UCSD-AML1 (cell line): Measurements from ENCODE around the gene RPRD1A.
"Not testable (repeated sequence)": the region's sequence is repeated elsewhere in the genome, so short reads cannot be mapped to it uniquely, and the experiment has no call there.

Experiments
- DNase-seq: peaks from one replicate; lab custom pipeline; 2025; ENCODE audit not compliant: unreplicated experiment; lab: John Stamatoyannopoulos, UW

The RPRD1A gene

DNA sequence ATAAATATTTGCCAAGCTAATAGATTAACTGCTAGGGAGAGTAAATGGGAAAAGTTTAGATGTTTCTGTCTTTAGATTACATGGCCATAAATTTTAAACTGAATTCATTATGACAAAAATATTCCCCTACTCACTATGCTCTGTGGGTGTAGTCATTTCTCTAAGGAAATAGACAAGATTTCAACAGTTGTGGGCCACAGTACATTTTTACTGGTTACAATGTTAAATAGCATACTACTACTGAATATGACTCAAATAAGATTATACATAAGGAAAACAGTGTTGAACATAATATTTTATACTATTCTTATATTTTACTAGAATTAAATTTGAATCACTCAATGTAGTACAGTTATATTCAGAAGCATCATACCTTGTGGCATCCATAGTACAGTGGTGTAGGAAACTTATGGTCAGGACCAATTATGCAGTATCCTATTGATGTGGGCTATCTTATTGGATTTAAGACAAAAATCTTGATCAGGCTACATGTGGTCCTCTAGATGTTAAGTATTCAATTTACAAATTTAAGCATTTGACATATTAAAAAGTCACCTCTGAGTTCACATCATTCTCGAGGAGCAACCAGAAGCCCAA is 33.0 kb downstream of the RPRD1A start:
- no peak for DNase-seq

DNA sequence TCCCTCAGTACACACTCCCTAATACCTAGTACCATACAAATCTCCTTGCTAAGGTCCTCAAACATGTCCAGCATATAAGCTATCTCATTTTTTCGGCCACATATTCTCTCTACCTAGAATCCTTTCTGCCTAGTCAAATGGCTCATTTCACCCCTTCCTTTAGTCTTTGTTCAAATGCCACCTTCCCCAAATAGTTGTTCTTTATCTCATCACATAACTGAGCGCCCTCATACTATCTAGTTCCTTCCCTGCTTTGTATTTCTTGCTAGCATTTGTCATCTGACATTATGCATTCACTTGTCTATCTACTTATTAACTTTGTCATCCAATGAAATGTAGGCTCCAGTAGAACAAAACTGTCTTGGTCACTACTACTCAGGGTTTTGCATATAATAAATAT is 35.5 kb downstream of the RPRD1A start:
- no peak for DNase-seq

DNA sequence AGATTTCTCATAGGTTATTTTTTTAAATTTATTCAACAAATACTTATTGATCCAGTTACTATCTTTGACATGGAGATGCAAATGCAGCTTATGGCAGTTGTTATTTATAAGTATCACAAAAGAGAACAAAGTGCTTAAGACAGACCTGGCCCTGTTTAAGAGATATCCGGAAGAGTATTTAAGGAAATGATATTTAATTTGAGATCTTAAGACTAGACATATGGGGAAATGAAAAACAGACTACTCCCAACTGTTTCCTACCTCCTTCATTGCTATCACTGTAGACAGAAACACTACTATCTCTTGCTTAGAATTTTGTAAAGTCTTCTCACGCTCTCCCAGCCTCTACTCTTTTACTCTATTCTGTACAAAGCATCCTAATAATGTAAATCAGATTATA is 36.0 kb downstream of the RPRD1A start:
- no peak for DNase-seq

DNA sequence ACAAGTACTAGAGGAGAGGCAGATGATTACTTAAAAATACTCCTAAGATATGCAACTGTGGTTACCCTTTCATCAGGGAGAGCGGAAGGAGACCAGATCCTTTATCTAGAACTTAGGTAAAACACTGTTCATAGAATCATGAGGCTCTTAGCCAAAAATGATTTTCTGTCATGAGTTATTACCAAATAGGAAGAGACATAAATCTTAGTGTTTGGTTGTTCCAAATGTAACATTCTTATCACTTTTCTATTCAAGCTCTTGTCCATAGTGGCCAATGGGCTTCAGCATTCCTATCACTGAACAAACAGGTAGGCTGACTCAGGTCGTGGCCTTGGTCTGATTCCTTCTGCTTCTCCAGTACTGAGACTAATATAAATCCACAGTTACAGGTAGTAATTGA is 38.5 kb downstream of the RPRD1A start:
- no peak for DNase-seq

DNA sequence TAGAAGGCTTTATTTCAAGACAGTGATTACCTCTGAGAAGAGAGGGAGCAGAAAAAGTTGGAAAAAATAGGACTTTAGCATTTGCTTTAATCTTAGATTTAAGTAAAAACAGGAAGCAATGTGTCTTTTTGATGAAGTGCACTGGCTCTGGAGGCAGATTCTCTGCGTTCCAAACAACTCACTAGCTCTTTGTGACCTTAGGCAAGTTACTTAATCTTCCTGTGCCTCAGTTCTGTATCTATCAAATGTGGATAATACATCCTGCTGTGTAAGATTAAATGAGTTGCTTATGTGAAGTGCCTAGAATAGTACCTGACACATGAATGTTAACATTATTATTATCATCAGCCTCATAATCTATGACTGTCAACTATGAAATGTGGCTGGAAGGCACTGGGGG is 42.3 kb downstream of the RPRD1A start:
- no peak for DNase-seq

DNA sequence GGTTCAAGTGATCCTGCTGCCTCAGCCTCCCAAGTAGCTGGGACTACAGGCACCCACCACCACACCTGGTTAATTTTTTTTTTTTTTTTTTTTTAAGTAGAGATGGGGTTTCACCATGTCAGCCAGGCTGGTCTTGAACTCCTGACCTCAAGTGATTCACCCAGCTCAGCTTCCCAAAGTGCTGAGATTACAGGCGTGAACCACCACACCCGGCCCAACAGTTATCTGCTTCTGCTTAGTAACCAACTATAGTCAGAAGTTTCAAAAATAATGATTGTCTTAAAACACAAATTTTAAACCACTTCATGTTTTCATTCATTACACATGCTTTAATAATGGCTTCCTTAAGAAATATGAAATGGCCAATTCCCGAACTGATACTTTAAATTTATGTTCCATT is 43.1 kb downstream of the RPRD1A start:
- DNase-seq, result not testable (repeated sequence)

DNA sequence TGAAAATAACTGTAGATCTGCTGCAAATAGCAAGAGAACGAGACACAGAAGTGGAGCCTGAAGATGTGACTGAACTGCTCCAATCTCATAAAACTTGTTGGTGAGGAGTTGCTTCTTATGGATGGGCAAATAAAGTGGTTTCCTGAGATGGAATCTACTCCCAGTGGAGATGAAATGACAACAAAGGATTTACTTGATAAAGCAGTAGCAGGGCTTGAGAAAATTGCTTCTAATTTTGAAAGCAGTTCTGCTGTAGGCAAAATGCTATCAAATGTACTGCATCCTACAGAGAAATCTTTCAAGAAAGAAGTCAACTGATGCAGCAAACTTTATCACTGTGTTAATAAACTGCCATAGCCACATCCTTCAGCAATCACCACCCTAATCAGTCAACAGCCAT is 44.0 kb downstream of the RPRD1A start:
- DNase-seq, result no peak

DNA sequence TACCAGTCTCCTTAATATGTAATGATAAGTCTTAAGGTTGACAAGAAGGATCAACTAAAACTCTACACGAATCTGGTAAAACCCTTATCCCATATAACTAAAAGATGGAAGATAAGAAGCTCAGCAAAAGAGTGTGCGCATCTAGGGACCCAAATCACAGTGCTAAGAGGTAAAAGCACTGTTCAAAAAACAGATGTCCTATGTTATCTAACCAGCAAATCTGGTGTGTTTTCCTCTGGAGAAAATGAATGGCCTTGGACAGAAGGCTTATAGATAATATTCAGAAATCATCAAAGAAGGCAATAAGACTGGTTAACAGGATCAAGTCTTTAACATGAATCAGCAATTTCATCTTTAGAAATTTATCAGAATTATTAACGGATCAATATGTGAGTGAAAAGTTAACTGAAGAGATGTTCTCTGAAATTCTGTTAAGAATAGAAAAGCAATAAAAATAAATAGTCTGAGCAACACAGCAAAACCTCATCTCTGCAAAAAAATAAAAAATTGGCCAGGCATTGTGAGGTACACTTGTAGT is 47.1 kb downstream of the RPRD1A start:
- no peak for DNase-seq

DNA sequence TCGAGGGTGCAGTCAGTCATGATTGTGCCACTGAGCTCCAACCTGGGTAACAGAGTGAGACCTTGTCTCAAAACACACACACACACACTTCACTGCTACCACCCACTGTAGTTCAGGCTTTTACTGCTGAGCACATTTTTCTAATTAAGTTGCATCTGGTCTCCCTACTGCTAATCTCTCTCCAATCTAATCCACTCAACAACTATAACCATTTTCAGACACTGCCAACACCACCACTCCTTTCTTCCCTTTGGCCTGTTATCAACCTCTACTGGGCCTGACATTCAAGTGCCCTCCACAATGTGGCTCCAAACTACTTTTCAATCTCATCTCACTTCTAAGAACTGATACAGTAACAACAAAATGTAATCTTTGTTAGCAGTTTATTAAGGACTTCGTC is 50.1 kb downstream of the RPRD1A start:
- DNase-seq, result no peak

DNA sequence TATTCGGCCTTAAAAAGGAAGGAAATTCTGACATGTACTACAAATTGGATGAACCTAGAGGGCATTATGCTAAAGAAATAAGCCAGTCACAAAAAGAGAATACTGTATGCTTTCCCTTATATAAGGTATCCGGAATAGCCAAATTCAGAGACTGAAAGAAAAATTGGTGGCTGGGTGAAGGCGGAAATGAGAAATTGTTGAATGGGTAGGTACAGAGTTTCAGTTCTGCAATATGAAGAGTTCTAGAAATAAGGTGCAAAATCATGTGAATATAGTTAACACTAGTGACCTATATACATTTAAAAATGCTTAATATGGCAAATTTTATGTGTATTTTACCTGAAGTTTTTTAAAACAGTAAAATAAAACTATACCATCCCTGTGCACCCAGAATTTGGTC is 51.7 kb downstream of the RPRD1A start:
- no peak for DNase-seq

DNA sequence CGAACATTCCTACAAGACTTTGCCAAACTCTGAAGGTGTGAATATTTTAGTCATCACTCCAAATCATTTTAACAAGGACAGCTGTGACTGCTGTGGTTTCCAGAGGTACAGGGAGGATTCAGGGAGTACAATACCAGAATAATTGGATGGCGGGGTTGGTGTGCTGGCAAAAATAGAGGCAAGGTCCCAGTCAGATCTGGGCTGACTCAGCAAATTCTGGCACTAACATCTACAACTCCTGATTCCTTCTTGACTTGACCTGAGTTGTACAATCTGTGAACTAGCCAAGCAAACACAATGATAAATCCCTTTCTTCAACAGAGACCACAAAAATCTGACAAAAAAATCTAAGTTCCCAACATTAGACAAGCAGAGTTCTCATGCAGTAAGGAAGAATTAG is 54.5 kb downstream of the RPRD1A start:
- DNase-seq, result no peak

DNA sequence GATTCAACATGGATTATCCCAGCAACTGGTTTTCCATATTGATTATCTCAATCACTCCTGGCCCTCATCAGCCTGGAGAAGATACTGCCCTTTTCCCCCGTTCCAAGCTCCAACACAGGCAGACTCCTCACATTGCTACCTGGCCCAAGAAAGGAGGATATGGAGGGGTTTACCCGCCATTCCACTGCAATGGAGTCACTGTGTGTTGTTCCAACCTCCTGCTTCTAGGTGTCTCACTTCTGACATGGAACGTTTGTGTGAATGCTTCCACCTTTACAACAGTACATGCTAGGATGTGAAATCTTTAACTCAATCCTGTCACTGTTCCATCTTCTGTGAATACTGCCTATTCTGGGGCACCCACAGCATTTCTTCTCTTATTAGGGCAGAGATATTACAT is 58.1 kb downstream of the RPRD1A start:
- no peak for DNase-seq

DNA sequence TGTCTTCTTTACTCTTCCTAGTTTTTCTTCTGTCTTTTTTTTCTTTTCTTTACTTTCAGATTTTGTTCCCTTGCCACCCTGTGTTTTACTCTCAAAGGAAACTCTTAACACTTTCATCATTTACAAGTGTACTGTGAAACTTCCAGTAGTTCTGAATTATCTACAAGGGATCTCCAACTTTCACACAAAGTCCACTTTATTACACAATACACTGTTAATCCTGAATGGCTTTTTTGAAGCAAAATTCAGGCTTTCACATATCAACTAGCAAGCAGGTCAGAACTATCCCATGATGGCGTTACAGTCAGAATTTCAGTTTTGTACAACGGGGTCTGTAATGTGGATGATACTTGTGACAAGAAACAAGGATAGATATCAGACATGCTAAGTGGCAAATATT is 60.4 kb downstream of the RPRD1A start:
- no peak for DNase-seq

DNA sequence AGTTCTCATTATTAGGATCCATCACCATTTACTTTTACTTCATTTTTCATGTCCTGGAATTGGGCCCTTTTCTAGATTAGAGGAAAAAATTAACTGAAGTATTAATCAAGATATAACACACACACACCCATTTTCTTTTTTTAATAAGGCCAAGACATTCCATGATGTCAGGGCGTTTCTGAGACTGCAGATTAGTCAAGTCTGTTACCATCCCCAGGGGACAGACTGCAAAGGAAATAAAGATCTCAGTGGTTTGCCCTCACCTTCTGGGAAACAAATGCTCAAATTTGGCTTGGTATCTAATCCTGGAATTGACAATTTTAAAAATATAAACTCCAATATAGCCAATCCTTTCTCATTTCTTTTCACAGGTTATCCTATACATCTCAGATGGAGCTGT is 67.4 kb downstream of the RPRD1A start:
- DNase-seq, result no peak

DNA sequence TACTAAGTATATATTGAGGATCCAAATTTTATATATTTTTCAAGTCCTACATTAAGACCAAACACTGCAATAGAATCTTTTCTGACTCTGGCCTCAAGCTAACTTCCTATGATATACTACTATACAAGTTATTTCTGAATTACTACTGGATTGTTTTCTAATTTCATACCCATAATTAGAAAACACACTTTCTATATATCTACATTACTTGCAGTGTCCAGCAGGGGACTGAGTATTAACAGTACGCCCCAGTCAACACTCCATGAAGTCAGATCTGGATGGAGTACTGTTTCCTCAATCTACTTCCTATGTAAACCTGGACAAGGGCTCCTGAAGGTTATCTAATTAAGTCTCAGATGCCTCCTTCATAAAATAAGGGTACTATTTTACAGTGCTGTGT is 68.4 kb downstream of the RPRD1A start:
- DNase-seq, result no peak

DNA sequence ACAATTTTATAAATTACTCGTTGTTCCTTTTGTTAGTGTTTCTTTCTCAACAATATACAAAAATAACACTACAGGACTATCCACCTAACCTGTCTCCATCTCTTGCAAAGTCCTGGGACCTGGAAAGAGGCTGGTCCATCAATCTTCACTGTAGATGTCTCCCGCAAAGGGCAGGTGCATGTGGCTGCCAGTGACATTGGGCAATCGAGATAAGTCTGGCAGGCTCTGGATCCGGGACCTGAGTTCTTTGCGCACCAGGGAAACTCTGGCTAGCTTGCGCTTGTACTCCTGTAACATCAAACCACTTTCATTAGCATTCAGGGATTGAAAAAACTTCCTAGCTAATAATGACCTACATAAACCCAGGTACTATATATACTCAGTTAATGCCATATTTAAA is 74.3 kb downstream of the RPRD1A start:
- no peak for DNase-seq

DNA sequence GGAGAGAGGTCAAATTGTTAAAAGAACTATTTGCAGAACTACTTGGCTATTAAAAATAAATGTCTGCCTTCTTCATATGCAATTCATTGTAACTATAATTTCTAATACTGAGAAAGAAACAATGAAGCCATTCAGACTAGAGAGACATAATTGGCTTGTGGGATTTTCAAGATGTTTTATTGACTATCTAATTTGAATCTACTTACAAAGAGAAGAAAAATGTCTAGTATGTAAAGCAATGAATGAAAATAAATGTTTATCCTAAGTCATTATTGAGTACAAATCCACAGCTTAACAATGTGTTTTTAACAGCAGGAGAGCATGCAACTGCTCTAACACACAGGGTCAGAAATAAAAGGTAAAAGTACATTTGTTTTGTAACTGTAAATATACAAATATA is 75.7 kb downstream of the RPRD1A start:
- DNase-seq, result no peak

DNA sequence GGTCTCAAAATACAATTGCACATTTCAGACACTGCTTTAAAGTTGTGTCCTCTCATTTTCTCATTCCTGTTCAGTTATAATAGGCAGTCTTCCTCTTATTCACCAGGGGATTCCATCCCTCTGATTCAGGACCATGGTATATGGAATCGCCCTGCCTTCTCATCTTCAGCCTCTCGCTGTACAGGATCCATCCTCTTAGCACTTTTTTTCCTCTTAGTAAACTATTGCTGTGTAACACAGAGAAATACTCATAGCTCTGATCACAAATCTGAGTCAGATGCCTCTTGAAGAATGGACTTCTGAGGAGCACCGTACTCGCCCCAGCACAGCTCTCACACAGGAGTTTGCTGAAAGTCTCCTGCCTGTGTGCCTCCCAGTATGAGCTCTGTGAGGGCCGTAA is 83.5 kb downstream of the RPRD1A start:
- no peak for DNase-seq

DNA sequence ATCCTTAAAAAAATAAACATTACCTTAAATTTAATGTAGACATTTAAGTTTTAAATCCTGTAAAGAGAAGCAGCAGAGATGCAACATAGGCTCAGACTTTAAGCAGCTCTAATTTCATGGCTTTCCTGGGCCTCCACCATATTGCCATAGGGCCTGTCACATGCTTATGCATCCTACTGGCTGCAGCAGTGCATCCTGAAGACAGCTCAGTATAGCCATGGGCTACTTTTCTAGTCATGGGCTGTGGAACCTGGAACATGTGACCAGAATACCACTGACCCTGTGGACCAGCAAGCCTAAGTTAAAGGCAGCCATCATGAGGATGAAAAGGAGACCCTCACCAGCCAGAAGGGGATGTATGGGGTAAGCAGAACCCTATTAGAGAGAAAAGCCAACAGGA is 84.2 kb downstream of the RPRD1A start:
- DNase-seq, result no peak

DNA sequence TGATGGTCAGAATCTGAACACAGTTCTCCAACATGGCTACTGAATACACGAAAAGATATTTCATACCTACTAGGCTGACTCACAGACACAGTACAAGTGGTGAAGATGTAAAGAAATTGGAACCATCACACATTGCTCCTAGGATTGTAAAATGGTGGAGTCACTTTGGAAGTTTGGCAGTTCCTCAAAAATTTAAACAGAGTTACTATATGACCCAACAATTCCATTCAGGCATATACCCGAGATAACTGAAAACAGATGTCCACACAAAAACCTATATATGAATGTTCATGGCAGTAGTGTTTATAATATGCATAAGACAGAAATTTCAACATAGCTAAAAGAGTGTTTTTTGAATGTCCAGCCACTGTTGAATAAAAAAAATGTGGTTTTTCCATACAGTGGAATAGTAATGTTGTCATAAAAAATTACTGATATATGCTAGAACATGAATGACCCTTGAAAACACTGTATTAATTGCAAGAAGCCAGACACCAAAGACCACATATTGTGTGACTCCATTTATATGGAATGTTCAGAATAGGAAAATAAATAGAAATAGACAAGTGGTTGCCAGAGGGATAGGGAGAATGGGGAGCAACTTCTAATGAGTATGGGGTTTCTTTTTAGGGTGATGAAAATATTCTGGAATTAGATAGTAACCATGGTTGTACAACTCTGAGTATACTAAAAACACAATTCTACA is 84.8 kb downstream of the RPRD1A start:
- no peak for DNase-seq

DNA sequence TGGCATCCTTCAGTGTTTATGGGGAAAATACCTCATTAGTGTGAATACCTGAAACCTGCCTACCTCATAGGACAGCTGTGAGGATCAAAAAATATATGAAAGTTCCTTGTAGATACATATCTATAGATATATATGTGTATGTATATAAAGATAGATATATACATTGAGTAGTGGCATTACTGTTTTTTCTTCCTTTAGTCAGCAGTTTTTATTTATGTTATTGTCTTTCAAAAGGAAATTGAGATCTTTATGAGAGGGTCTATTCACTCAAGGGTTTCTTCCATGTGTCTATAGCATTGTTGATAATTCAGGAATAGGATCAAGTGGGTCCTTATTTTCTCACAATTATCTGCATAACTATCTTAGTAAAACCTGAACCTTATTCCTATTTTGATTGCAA is 88.2 kb downstream of the RPRD1A start:
- DNase-seq, result no peak

DNA sequence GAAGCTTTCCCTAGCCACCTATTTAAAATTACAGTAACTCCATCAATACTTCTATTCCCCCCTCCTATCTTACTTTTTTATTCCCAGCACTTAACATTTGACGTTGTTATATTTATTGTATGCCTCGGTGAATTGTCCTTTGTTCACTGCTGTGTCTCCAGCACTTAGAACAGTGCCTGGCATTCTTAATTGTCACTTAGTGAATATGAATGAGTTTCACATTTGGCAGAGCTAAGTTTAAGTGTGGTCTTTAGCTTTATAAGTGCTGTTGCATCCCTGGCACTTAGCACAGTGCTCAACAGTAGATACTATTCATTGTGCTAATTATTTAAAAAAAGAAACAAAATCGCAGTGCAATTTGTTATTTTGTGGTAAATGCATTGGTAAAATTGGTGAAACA is 93.2 kb downstream of the RPRD1A start:
- DNase-seq, result no peak

DNA sequence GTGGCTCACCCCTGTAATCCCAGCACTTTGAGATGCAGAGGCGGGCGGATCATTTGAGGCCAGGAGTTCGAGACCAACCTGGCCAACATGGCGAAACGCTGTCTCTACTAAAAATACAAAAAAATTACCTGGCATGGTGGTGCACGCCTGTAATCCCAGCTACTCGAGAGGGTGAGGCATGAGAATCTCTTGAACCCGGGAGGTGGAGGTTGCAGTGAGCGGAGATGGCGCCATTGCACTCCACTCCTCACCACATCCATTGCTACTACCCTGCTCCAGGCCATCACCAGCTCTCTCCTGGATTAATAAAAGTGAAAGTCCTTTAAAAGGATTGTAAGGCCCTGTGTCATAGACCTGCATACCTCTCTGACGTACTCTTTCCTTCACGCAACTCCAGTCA is 93.7 kb downstream of the RPRD1A start:
- no peak for DNase-seq
